Right lobe of liver (tissue), 6 donors: ENCODE measurements around the gene KRCC1. TPM values are rescaled to one million over a fixed set of nuclear protein-coding genes. Genes with fewer than 3 reads are reported as not detected.

Experiments
- ATAC-seq, 4 donors: fragments of 200-7000 bp; cut with Tn5 transposase; one replicate each; pipeline ENCODE4 v1.9.1; 2020; ENCODE audit warnings: mild to moderate bottlenecking in 4 of 4, moderate library complexity in 4 of 4
- DNase-seq, 3 donors: peaks; one replicate each; pipeline ENCODE4 v3.0.0-alpha.2; 2020
- H3K27ac ChIP-seq, 3 donors: fragments of 200-600 bp; one replicate each; pipeline ENCODE4 v1.8.0; 2022
- H3K27me3 ChIP-seq, 2 donors: fragments of 200-600 bp; one replicate each; pipeline ENCODE4 v1.8.0; 2022
- H3K36me3 ChIP-seq, 4 donors: fragments of 200-600 bp; sonication (generic) in 1 of 4; one replicate each; pipeline versions ENCODE4 v1.5.1 to v1.8.0; 2017 to 2022; ENCODE audit warnings: control low read depth in 1 of 4
- H3K4me1 ChIP-seq, 4 donors: fragments of 200-600 bp; sonication (generic) in 1 of 4; one replicate each; pipeline versions ENCODE4 v1.5.1 to v1.8.0; 2017 to 2022; ENCODE audit warnings: control low read depth in 1 of 4
- H3K4me3 ChIP-seq, 3 donors: fragments of 200-600 bp; one replicate each; pipeline ENCODE4 v1.8.0; 2022
- H3K9me3 ChIP-seq, 4 donors: fragments of 200-600 bp; sonication (generic) in 1 of 4; one replicate each; pipeline versions ENCODE4 v1.5.1 to v1.8.0; 2017 to 2022; ENCODE audit warnings: control low read depth in 1 of 4
- POLR2A ChIP-seq: fragments of 450-650 bp; IDR thresholded peaks from one replicate; pipeline ENCODE4 v1.6.1; 2017; ENCODE audit warnings: antibody characterized with exemption, mild to moderate bottlenecking
- WGBS: methylation state at CpG from one replicate; pipeline ENCODE4 v1.1.6; 2018; ENCODE audit warnings: low coverage, low lambda C conversion rate; ENCODE audit not compliant: insufficient coverage; ENCODE audit errors: missing lambda C conversion rate; 5-methylcytosine and 5-hydroxymethylcytosine counted together
- intact Hi-C, 2 donors: fragments of 100-400 bp; cut with DNase I; formaldehyde crosslinking; loops; one replicate each; pipeline versions ENCODE4 v1.11.2 to v1.14.1; 2022
- total RNA-seq, 6 experiments: library from RNA; depleted of rRNA in 2 of 6; stranded (reverse); fragments of >200 nt in 2 of 6; fragmentation: NEBNext Ultra II Directional in 3 of 6; extraction: Animal tissue kit (Norgen Biotek cat#: 25700) in 3 of 6; gene quantifications; one replicate each; pipeline versions ENCODE4 v1.1.0 to v1.2.4, GENCODE V29; 2016 to 2023
- TF ChIP-seq, protein P1 (sequence below), 4 donors: fragments of 200-600 bp in 3 of 4; fragments of 450-650 bp in 1 of 4; IDR thresholded peaks; one replicate each; pipeline versions ENCODE4 v1.5.1 to v1.8.0; 2016 to 2022; ENCODE audit warnings: antibody characterized with exemption in 4 of 4, mild to moderate bottlenecking in 2 of 4
- donor health status: DM: no; HTN: yes; CAD: no.
- donor health status: DM: no; HTN: no; CAD: no.
- donor health status: DM: no; HTN: no; CAD: no.
- donor health status: DM: no; HTN: yes; CAD: no.
- donor health status: DM: no; HTN: yes; CAD: no.

The KRCC1 gene
- total RNA-seq, 6 experiments from 2014 or later: 9.3 to 17.1 (median 11.5) TPM

DNA sequence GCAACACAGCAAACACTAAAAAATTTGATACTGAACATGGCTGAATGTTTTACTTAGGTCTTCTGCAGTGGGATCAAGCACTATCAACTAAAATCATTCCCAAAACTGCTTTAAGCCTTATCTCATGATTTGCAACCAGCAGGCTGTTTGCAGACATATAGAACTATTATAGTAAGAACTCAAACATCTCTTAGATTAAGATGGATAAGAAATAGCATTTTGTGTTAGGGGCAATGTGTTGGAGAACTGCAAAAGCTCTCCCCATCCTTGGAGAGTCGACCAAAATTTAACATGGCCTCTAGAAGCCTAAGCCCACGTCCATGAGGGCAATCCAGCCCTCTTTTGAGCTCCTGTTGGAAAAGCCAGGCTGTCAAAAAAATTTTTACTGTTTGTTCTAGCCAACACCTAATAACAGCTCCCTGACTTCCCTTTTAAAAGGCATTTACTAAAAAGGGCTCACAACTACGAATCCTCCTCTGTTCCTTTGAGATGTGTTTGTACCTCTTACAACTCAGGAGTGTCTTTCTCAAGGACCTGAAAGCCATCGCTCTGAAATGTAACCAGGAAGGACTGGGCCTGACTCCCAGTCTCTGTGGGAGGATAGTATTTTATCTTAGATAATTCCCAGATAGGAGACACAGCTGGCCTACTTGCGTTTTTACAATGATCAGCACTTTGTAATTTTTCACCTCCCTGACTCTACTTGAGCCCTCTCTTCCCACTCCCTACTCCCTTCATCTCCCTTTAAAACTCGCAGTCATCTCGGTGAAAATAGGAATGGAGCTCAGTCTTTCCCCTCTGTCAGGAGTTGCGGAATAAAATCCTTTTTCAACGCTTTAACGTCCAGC is 1.4 kb downstream of the KRCC1 start:
- Histone ChIP-seq H3K4me3 (peak overlapping the region; percentile 70 to 87 (median 82)), H3K36me3 (no peaks in the 10 kb centered on the region), H3K9me3 (no peaks in the 10 kb centered on the region), H3K27me3 (no peaks in the 10 kb centered on the region), H3K4me1 (peaks cover 0 to 28% (median 11%) of the 10 kb centered on the region in 4 donors), H3K27ac (peak overlapping the region; percentile 82 to 99 (median 87))
- DNase-seq (no peak), ATAC-seq (no peak)
- 46% methylated on average over 10 of the region's 10 CpGs for WGBS
- TF ChIP-seq POLR2A: no peak
- TF ChIP-seq, protein P1, sequence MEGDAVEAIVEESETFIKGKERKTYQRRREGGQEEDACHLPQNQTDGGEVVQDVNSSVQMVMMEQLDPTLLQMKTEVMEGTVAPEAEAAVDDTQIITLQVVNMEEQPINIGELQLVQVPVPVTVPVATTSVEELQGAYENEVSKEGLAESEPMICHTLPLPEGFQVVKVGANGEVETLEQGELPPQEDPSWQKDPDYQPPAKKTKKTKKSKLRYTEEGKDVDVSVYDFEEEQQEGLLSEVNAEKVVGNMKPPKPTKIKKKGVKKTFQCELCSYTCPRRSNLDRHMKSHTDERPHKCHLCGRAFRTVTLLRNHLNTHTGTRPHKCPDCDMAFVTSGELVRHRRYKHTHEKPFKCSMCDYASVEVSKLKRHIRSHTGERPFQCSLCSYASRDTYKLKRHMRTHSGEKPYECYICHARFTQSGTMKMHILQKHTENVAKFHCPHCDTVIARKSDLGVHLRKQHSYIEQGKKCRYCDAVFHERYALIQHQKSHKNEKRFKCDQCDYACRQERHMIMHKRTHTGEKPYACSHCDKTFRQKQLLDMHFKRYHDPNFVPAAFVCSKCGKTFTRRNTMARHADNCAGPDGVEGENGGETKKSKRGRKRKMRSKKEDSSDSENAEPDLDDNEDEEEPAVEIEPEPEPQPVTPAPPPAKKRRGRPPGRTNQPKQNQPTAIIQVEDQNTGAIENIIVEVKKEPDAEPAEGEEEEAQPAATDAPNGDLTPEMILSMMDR (IDR thresholded peaks at IDR 0.05): no peak
- intact Hi-C loops: loop anchor here in 1 of 2 donors (10.0 kb wide), 1 partner anchor 131 kb away; no protein-coding TSS in a partner anchor

DNA sequence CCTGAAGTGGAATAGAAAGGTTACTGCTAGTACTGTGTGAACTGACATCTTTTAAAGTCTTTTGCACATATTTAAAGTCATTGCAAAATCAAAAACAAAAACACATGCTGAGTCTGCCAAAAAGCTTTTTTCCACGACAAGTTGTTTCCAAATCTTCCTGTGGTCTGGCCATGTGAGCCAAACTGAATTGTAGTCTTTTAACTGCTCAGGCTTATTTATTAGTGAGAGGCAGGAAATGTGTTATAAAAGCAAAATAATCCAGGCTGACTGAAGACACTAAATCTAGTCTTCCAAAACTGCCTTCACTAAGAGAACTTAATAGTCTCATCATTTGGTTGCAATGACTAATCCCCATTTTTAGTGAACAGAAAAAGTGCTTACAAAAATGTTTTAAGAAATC is 2.3 kb downstream of the KRCC1 start:
- ATAC-seq: peak in 1 of 4 donors; percentile 9
- Histone ChIP-seq H3K27me3 (no peaks in the 10 kb centered on the region), H3K36me3 (no peaks in the 10 kb centered on the region), H3K27ac (peak overlapping the region in 2 of 3 donors; percentile 82 to 99), H3K4me3 (no peak overlapping the region), H3K4me1 (peaks cover 0 to 28% (median 11%) of the 10 kb centered on the region in 4 donors), H3K9me3 (no peaks in the 10 kb centered on the region)
- no peak for DNase-seq
- 4% methylated on average over 1 of the region's 1 CpG for WGBS
- peak; percentile 19 for TF ChIP-seq POLR2A
- TF ChIP-seq, protein P1 (IDR thresholded peaks at IDR 0.05): no peak
- intact Hi-C loops: loop anchor here in 1 of 2 donors (10.0 kb wide), 1 partner anchor 132 kb away; no protein-coding TSS in a partner anchor

DNA sequence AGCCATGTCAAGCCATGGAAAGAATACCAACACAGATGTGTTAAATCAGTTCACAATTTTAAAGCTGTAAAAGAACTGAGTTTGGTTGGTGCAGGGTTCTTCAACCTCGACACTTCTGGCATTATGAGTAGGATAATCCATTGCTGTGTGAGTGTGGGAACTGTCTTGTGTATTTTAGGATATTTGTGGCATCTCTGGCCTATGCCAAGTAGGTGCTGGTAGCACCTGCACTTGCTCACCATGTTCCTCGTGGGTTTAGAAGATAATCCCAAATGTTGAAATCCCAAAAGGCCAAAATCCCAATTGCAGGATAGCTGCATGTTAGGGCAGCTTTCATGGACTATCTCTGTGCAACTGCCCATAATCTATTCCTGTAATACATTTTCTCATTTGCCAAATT is 3.8 kb downstream of the KRCC1 start:
- no peaks in the 10 kb centered on the region for H3K9me3 ChIP-seq
- H3K4me1 ChIP-seq: peaks cover 0 to 28% (median 11%) of the 10 kb centered on the region in 4 donors
- intact Hi-C loops: loop anchor here in 1 of 2 donors (10.0 kb wide), 1 partner anchor 133 kb away; no protein-coding TSS in a partner anchor
- no peaks in the 10 kb centered on the region for H3K27me3 ChIP-seq
- no peak overlapping the region for H3K27ac ChIP-seq
- no peak overlapping the region for H3K4me3 ChIP-seq
- H3K36me3 ChIP-seq: no peaks in the 10 kb centered on the region
- no peak for TF ChIP-seq POLR2A
- TF ChIP-seq, protein P1 (IDR thresholded peaks at IDR 0.05): no peak
- WGBS: 64% methylated on average over 2 of the region's 2 CpGs
- DNase-seq (no peak), ATAC-seq (no peak)

DNA sequence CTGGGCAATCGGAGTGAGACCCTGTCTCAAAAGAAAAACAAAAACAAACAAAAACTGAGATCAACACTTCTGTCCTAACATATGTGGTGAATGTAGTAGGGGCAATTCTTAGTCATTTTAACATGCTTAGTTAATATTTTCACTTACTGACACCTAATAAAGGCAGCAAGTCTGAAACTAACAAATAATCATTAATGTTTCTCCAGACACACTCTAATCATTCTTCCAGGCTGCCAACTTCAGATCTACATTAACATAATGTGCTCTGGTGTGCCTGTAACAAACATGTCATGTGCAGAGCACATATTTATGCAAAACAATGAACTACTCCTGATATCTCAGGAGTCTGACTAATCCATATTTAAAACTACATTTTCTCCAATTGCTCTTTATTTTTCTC is 6.0 kb downstream of the KRCC1 start:
- TF ChIP-seq POLR2A: no peak
- TF ChIP-seq, protein P1 (IDR thresholded peaks at IDR 0.05): no peak
- H3K27me3 ChIP-seq: no peaks in the 10 kb centered on the region
- no peak for DNase-seq
- WGBS: 100% methylated on average over 1 of the region's 1 CpG
- intact Hi-C loops: loop anchor here in 1 of 2 donors (10.0 kb wide), 1 partner anchor 135 kb away; no protein-coding TSS in a partner anchor
- H3K4me3 ChIP-seq: no peak overlapping the region
- no peak for ATAC-seq
- peaks cover 0 to 20% (median 8%) of the 10 kb centered on the region in 4 donors for H3K4me1 ChIP-seq
- no peaks in the 10 kb centered on the region for H3K36me3 ChIP-seq
- no peak overlapping the region for H3K27ac ChIP-seq
- H3K9me3 ChIP-seq: no peaks in the 10 kb centered on the region
